GM10248 (cell line): ENCODE measurements around the gene OR2D2.

Experiments
- CTCF ChIA-PET: fragments of 300-600 bp; sonication (Branson Sonifier 250); formaldehyde crosslinking; extraction: SDS; loops from one replicate; lab custom pipeline; 2021; ENCODE audit warnings: antibody characterized with exemption; lab: Yijun Ruan, JAX
- POLR2A ChIA-PET: fragments of 350-650 bp; sonication (Branson Sonifier 250); formaldehyde crosslinking; extraction: SDS; loops from one replicate; lab custom pipeline; 2020; ENCODE audit warnings: antibody characterized with exemption; lab: Yijun Ruan, JAX
- DNase-seq: peaks from one replicate; pipeline ENCODE4 v3.0.0; 2012; ENCODE audit errors: extremely low spot score
- CTCF ChIP-seq: IDR thresholded peaks from 2 replicates; pipeline ENCODE4 v1.5.1; 2012; ENCODE audit warnings: mild to moderate bottlenecking, low read depth; ENCODE audit errors: extremely low read depth, missing control alignments, control extremely low read depth

The OR2D2 gene

GRCh38 chr11:6845383-6845782 lies 46.9 kb downstream of the OR2D2 start, which contains the start of gene OR10A5:
Gene OR10A5 (plus strand): TSS chr11:6845683. CDS start chr11:6845683, 0 bp downstream.
- DNase-seq, result no peak
- ChIA-PET CTCF (interaction anchor here (1.2 kb wide), 1 partner anchor 34 kb away, joined by 3 read pairs; no protein-coding TSS in a partner anchor), POLR2A (no interaction called here)
- TF ChIP-seq CTCF, result no peak

- CTCF ChIA-PET, result interaction anchor here (1.2 kb wide), 1 partner anchor 33 kb away, joined by 3 read pairs; no protein-coding TSS in a partner anchor
- POLR2A ChIA-PET, result no interaction called here
- no peak for DNase-seq
- TF ChIP-seq CTCF, result no peak
Measured at GRCh38 chr11:6844356-6844755, 47.9 kb downstream of the OR2D2 start.

- TF ChIP-seq CTCF, result no peak
- CTCF ChIA-PET, result interaction anchor here (1.0 to 1.2 kb wide), 2 partner anchors 10 to 31 kb away, joined by 4 read pairs; no protein-coding TSS in a partner anchor
- POLR2A ChIA-PET, result no interaction called here
- no peak for DNase-seq
Measured at GRCh38 chr11:6843670-6844069, 48.6 kb downstream of the OR2D2 start.

GRCh38 chr11:6841694-6842093 lies 50.6 kb downstream of the OR2D2 start:
- ChIA-PET CTCF (interaction anchor here (1.0 kb wide), 1 partner anchor 29 kb away, joined by 4 read pairs; no protein-coding TSS in a partner anchor), POLR2A (no interaction called here)
- TF ChIP-seq CTCF, result no peak
- DNase-seq, result no peak
